ENCODE results near the gene PDE8B. TPM values are rescaled to one million over a fixed set of nuclear protein-coding genes. Genes with fewer than 3 reads are reported as not detected.

PDE8B gene
- total and polyA plus RNA-seq, 2 donors (not counting 1 experiment from before 2014, with no cell fraction given) = 0.07 TPM; not detected in 1

GRCh38 chr5:77398896-77399295, 188.4 kb downstream of the PDE8B start:
- ATAC-seq (ENCODE audit: low read depth) (no peak), DNase-seq (no peak)
- no peak for TF ChIP-seq EZH2 (IDR thresholded peaks at IDR 0.05; ENCODE audit: borderline replicate concordance, insufficient read depth, low read depth, low read length, poor library complexity, severe bottlenecking)
- TF ChIP-seq CTCF (IDR thresholded peaks at IDR 0.05) = no peak
- ChIA-PET CTCF (no interaction called here), POLR2A (no interaction called here)
- WGBS (ENCODE audit: insufficient coverage) = 92% methylated on average over 4 of the region's 8 CpGs
- Mint-ChIP-seq H3K4me3 (no peak overlapping the region), H3K27ac (no peak overlapping the region), H3K4me1 (no peaks in the 10 kb centered on the region), H3K9me3 (ENCODE audit: insufficient read depth) (no peaks in the 10 kb centered on the region), H3K27me3 (no peaks in the 10 kb centered on the region)
- Histone ChIP-seq H3K79me2 (ENCODE audit: control insufficient read depth, insufficient read depth, low read length) (no peaks in the 10 kb centered on the region), H2AFZ (ENCODE audit: insufficient read depth, low read depth, low read length, poor library complexity, severe bottlenecking) (no peak overlapping the region), H3K36me3 (replicated peaks in 1 of 2; ENCODE audit: control extremely low read depth in 1 of 2, control insufficient read depth in 1 of 2, extremely low read depth in 1 of 2, insufficient read depth in 2 of 2, low read length in 1 of 2) (no peaks in the 10 kb centered on the region), H3K9me3 (ENCODE audit: control extremely low read depth in 1 of 3, control insufficient read depth in 2 of 3, insufficient read depth in 1 of 3, low read length in 2 of 3) (no peaks in the 10 kb centered on the region), H3K27ac (ENCODE audit: low read length in 2 of 2) (no peak overlapping the region), H3K9ac (ENCODE audit: low read length) (no peak overlapping the region), H3K4me2 (replicated peaks; ENCODE audit: low read depth, low read length, poor library complexity, severe bottlenecking) (no peak overlapping the region), H3K4me1 (ENCODE audit: control insufficient read depth in 2 of 2, insufficient read depth in 2 of 2, low read length in 2 of 2) (no peaks in the 10 kb centered on the region), H3K4me3 (ENCODE audit: control extremely low read depth in 1 of 5, extremely low read depth in 1 of 5, insufficient read depth in 1 of 5, low read depth in 2 of 5, low read length in 4 of 5) (no peak overlapping the region), H3K27me3 (replicated peaks in 1 of 4; ENCODE audit: control extremely low read depth in 1 of 4, control insufficient read depth in 3 of 4, insufficient read depth in 4 of 4, low read length in 3 of 4) (no peaks in the 10 kb centered on the region), H4K20me1 (ENCODE audit: control insufficient read depth, insufficient read depth, low read length, poor library complexity, severe bottlenecking) (no peaks in the 10 kb centered on the region)
- intact Hi-C loops (cut with micrococcal nuclease) = no loop called here

GRCh38 chr5:77400645-77401044, 190.2 kb downstream of the PDE8B start:
- Mint-ChIP-seq H3K27me3 (peaks cover 5% of the 10 kb centered on the region), H3K4me1 (no peaks in the 10 kb centered on the region), H3K4me3 (no peak overlapping the region), H3K27ac (no peak overlapping the region), H3K9me3 (ENCODE audit: insufficient read depth) (no peaks in the 10 kb centered on the region)
- no peaks in the 10 kb centered on the region for H3K9me3 ChIP-seq (ENCODE audit: control extremely low read depth in 1 of 3, control insufficient read depth in 2 of 3, insufficient read depth in 1 of 3, low read length in 2 of 3)
- H3K27ac ChIP-seq (ENCODE audit: low read length in 2 of 2) = no peak overlapping the region
- no peaks in the 10 kb centered on the region for H3K36me3 ChIP-seq (replicated peaks in 1 of 2; ENCODE audit: control extremely low read depth in 1 of 2, control insufficient read depth in 1 of 2, extremely low read depth in 1 of 2, insufficient read depth in 2 of 2, low read length in 1 of 2)
- ChIA-PET POLR2A (no interaction called here), CTCF (no interaction called here)
- no peak overlapping the region for H3K9ac ChIP-seq (ENCODE audit: low read length)
- no peaks in the 10 kb centered on the region for H3K4me1 ChIP-seq (ENCODE audit: control insufficient read depth in 2 of 2, insufficient read depth in 2 of 2, low read length in 2 of 2)
- DNase-seq = no peak
- no peak overlapping the region for H2AFZ ChIP-seq (ENCODE audit: insufficient read depth, low read depth, low read length, poor library complexity, severe bottlenecking)
- H4K20me1 ChIP-seq (ENCODE audit: control insufficient read depth, insufficient read depth, low read length, poor library complexity, severe bottlenecking) = no peaks in the 10 kb centered on the region
- TF ChIP-seq EZH2 (IDR thresholded peaks at IDR 0.05; ENCODE audit: borderline replicate concordance, insufficient read depth, low read depth, low read length, poor library complexity, severe bottlenecking) (no peak), CTCF (IDR thresholded peaks at IDR 0.05) (no peak)
- ATAC-seq (ENCODE audit: low read depth) = no peak
- no peaks in the 10 kb centered on the region for H3K79me2 ChIP-seq (ENCODE audit: control insufficient read depth, insufficient read depth, low read length)
- intact Hi-C loops (cut with micrococcal nuclease) = no loop called here
- no peak overlapping the region for H3K4me3 ChIP-seq (ENCODE audit: control extremely low read depth in 1 of 5, extremely low read depth in 1 of 5, insufficient read depth in 1 of 5, low read depth in 2 of 5, low read length in 4 of 5)
- WGBS (ENCODE audit: insufficient coverage) = no CpG with 5 or more reads among the region's 1 CpG
- no peaks in the 10 kb centered on the region for H3K27me3 ChIP-seq (replicated peaks in 1 of 4; ENCODE audit: control extremely low read depth in 1 of 4, control insufficient read depth in 3 of 4, insufficient read depth in 4 of 4, low read length in 3 of 4)
- H3K4me2 ChIP-seq (replicated peaks; ENCODE audit: low read depth, low read length, poor library complexity, severe bottlenecking) = no peak overlapping the region
